Body of pancreas (tissue), 4 donors: Measurements from ENCODE around the gene TCOF1. TPM values are rescaled to one million over a fixed set of nuclear protein-coding genes. Genes with fewer than 3 reads are reported as not detected.

Experiments used
- ATAC-seq: fragments of 150-250 bp; one replicate; pipeline ENCODE4 v1.9.1; 2016
- DNase-seq, 4 donors: peaks; one replicate each; pipeline ENCODE4 v3.0.0-alpha.2; 2019
- H3K27ac ChIP-seq, 4 donors: fragments of 200-600 bp; sonication (generic); 1 replicate in 3 of 4; 2 replicates in 1 of 4; pipeline versions ENCODE4 v1.5.1 to v1.6.1; 2016 to 2019; ENCODE audit warnings: mild to moderate bottlenecking in 1 of 4, mixed read lengths in 1 of 4, moderate library complexity in 1 of 4
- H3K27me3 ChIP-seq, 2 donors: fragments of 200-600 bp; sonication (generic); one replicate each; pipeline ENCODE4 v1.6.0; 2016; ENCODE audit warnings: mild to moderate bottlenecking in 1 of 2
- H3K36me3 ChIP-seq, 2 donors: fragments of 200-600 bp; sonication (generic); replicated peaks in 1 of 2; 2 replicates each; pipeline ENCODE4 v1.5.1; 2016; ENCODE audit warnings: low read depth in 2 of 2; ENCODE audit not compliant: insufficient read depth in 1 of 2
- H3K4me1 ChIP-seq: fragments of 200-600 bp; sonication (generic); one replicate; pipeline ENCODE4 v1.6.0; 2016
- H3K4me3 ChIP-seq, 2 donors: fragments of 200-600 bp; sonication (generic); 1 replicate in 1 of 2; 2 replicates in 1 of 2; pipeline ENCODE4 v1.5.1; 2016 to 2019
- H3K9me3 ChIP-seq, 3 donors: fragments of 200-600 bp; sonication (generic); 1 replicate in 2 of 3; 2 replicates in 1 of 3; pipeline ENCODE4 v1.5.1; 2016
- CTCF ChIP-seq, 7 experiments: fragments of 450-650 bp in 4 of 7; fragments of 200-600 bp in 3 of 7; sonication (generic) in 3 of 7; IDR thresholded peaks; one replicate each; pipeline ENCODE4 v1.5.1; 2016 to 2019; ENCODE audit warnings: antibody characterized with exemption in 7 of 7
- POLR2A ChIP-seq, 3 donors: fragments of 450-650 bp; IDR thresholded peaks; one replicate each; pipeline ENCODE4 v1.6.1; 2016; ENCODE audit warnings: antibody characterized with exemption in 3 of 3, mild to moderate bottlenecking in 2 of 3
- WGBS, 2 donors: methylation state at CpG; one replicate each; pipeline ENCODE4 v1.1.5; 2017; 5-methylcytosine and 5-hydroxymethylcytosine counted together
- intact Hi-C: fragments of 100-400 bp; cut with DNase I; formaldehyde crosslinking; loops from one replicate; pipeline ENCODE4 v1.15.1; 2023
- total RNA-seq, 2 donors: library from RNA; depleted of rRNA; stranded (reverse); fragments of >200 nt; gene quantifications; one replicate each; pipeline ENCODE4 v1.1.0, GENCODE V29; 2016

Gene TCOF1
- total RNA-seq, 2 donors from 2014 or later: 18.9 to 23.4 TPM

GRCh38 chr5:150333400-150333799 lies 24.1 kb upstream of the TCOF1 start:
- no peaks in the 10 kb centered on the region for H3K27me3 ChIP-seq
- WGBS, 2 donors: 68 to 74% methylated on average over 5 of the region's 5 CpGs

GRCh38 chr5:150335778-150336177 lies 21.7 kb upstream of the TCOF1 start:
- Histone ChIP-seq H3K27ac (no peak overlapping the region), H3K4me1 (no peaks in the 10 kb centered on the region), H3K9me3 (no peaks in the 10 kb centered on the region), H3K27me3 (no peaks in the 10 kb centered on the region), H3K4me3 (no peak overlapping the region), H3K36me3 (no peaks in the 10 kb centered on the region)
- 78 to 84% methylated on average over 4 of the region's 4 CpGs for WGBS, 2 donors
- intact Hi-C loops: no loop called here
- TF ChIP-seq CTCF (IDR thresholded peaks at IDR 0.05): no peak
- no peak for TF ChIP-seq POLR2A (IDR thresholded peaks at IDR 0.05)
- DNase-seq (no peak), ATAC-seq (no peak)

More at GRCh38 chr5:150333400-150333799, 24.1 kb upstream of the TCOF1 start:
- DNase-seq (no peak), ATAC-seq (no peak)
- Histone ChIP-seq H3K36me3 (no peaks in the 10 kb centered on the region), H3K27ac (no peak overlapping the region), H3K4me3 (no peak overlapping the region), H3K4me1 (no peaks in the 10 kb centered on the region), H3K9me3 (no peaks in the 10 kb centered on the region)
- intact Hi-C loops: no loop called here
- TF ChIP-seq CTCF (IDR thresholded peaks at IDR 0.05) (no peak), POLR2A (IDR thresholded peaks at IDR 0.05) (no peak)

- Histone ChIP-seq H3K27me3 (no peaks in the 10 kb centered on the region), H3K36me3 (no peaks in the 10 kb centered on the region), H3K27ac (no peak overlapping the region), H3K9me3 (no peaks in the 10 kb centered on the region), H3K4me3 (no peak overlapping the region), H3K4me1 (no peaks in the 10 kb centered on the region)
- intact Hi-C loops: no loop called here
- TF ChIP-seq CTCF (IDR thresholded peaks at IDR 0.05): no peak
- no peak for TF ChIP-seq POLR2A (IDR thresholded peaks at IDR 0.05)
- DNase-seq (no peak), ATAC-seq (no peak)
- 91% methylated on average over 4 to 11 of the region's 11 CpGs for WGBS, 2 donors
Measured at GRCh38 chr5:150338546-150338945, 19.0 kb upstream of the TCOF1 start.

GRCh38 chr5:150339165-150339564 lies 18.3 kb upstream of the TCOF1 start:
- no peaks in the 10 kb centered on the region for H3K27me3 ChIP-seq
- ATAC-seq (no peak), DNase-seq (no peak)
- TF ChIP-seq POLR2A (IDR thresholded peaks at IDR 0.05) (no peak), CTCF (IDR thresholded peaks at IDR 0.05) (no peak)
- no peaks in the 10 kb centered on the region for H3K9me3 ChIP-seq
- no peaks in the 10 kb centered on the region for H3K36me3 ChIP-seq
- no peak overlapping the region for H3K4me3 ChIP-seq
- WGBS, 2 donors: 43 to 63% methylated on average over 1 to 5 of the region's 5 CpGs
- intact Hi-C loops: no loop called here
- H3K4me1 ChIP-seq: no peaks in the 10 kb centered on the region
- no peak overlapping the region for H3K27ac ChIP-seq

- no peak overlapping the region for H3K4me3 ChIP-seq
- WGBS, 2 donors: 89 to 92% methylated on average over 4 of the region's 4 CpGs
- intact Hi-C loops: loop anchor here (10.0 kb wide), 1 partner anchor 175 kb away; the partner anchor contains the start of gene CDX1
Measured at GRCh38 chr5:150339841-150340240, 17.7 kb upstream of the TCOF1 start.

More at GRCh38 chr5:150339841-150340240, 17.7 kb upstream of the TCOF1 start:
- DNase-seq: no peak
- Histone ChIP-seq H3K4me1 (no peaks in the 10 kb centered on the region), H3K27me3 (no peaks in the 10 kb centered on the region), H3K36me3 (no peaks in the 10 kb centered on the region), H3K27ac (no peak overlapping the region), H3K9me3 (no peaks in the 10 kb centered on the region)
- ATAC-seq: no peak
- TF ChIP-seq CTCF (IDR thresholded peaks at IDR 0.05): no peak
- TF ChIP-seq POLR2A (IDR thresholded peaks at IDR 0.05): no peak
